SU-DHL-6 (cell line): ENCODE results near the gene VRTN.

Source experiments
- H2AFZ ChIP-seq: fragments of 200-600 bp; sonication (generic); 2 replicates; pipeline ENCODE4 v1.6.1; 2014; ENCODE audit warnings: low read depth, mild to moderate bottlenecking, moderate library complexity, mixed read lengths, antibody characterized with exemption, low read length; ENCODE audit not compliant: severe bottlenecking
- H3F3A ChIP-seq: fragments of 200-600 bp; shearing (Covaris generic); 2 replicates; pipeline ENCODE4 v1.6.0; 2016; ENCODE audit warnings: antibody characterized with exemption, mild to moderate bottlenecking; ENCODE audit not compliant: insufficient read depth
- H3K27ac ChIP-seq: fragments of 200-600 bp; sonication (generic); 2 replicates; pipeline ENCODE4 v1.5.1; 2016; ENCODE audit warnings: low read depth, mild to moderate bottlenecking, low read length, moderate library complexity, mixed read lengths
- H3K27me3 ChIP-seq: fragments of 200-600 bp; sonication (generic), shearing (Covaris generic); 2 replicates; pipeline ENCODE4 v1.6.0; 2014; ENCODE audit warnings: mild to moderate bottlenecking, low read length
- H3K36me3 ChIP-seq: fragments of 200-600 bp; sonication (generic); 2 replicates; pipeline ENCODE4 v1.6.1; 2014; ENCODE audit warnings: mild to moderate bottlenecking, low read length, mixed read lengths
- H3K4me2 ChIP-seq: fragments of 300-600, 200-600 bp; shearing (Covaris generic), sonication (generic); 2 replicates; pipeline ENCODE4 v1.6.0; 2014; ENCODE audit warnings: low read length, low read depth, mild to moderate bottlenecking; ENCODE audit not compliant: poor library complexity, severe bottlenecking
- H3K4me3 ChIP-seq: fragments of 200-600 bp; sonication (generic); 2 replicates; pipeline ENCODE4 v1.5.1; 2014; ENCODE audit warnings: antibody characterized with exemption, low read length, mild to moderate bottlenecking, mixed read lengths; ENCODE audit not compliant: insufficient read depth, poor library complexity, severe bottlenecking
- H3K79me2 ChIP-seq: fragments of 200-600 bp; sonication (generic); 2 replicates; pipeline ENCODE4 v1.6.1; 2014; ENCODE audit warnings: mild to moderate bottlenecking, low read length, moderate library complexity; ENCODE audit not compliant: insufficient read depth
- H3K9ac ChIP-seq: fragments of 200-600 bp; sonication (generic); 2 replicates; pipeline ENCODE4 v1.7.0; 2014; ENCODE audit warnings: mild to moderate bottlenecking, low read length
- H3K9me2 ChIP-seq: fragments of 200-600 bp; sonication (generic); replicated peaks from 2 replicates; pipeline ENCODE4 v1.6.1; 2014; ENCODE audit warnings: low read length; ENCODE audit not compliant: insufficient read depth
- H3K9me3 ChIP-seq: fragments of 200-600 bp; sonication (generic); 2 replicates; pipeline ENCODE4 v1.6.1; 2014; ENCODE audit warnings: low read length, mixed read lengths; ENCODE audit not compliant: insufficient read depth
- H4K20me1 ChIP-seq: fragments of 200-600 bp; sonication (generic); 2 replicates; pipeline ENCODE4 v1.6.1; 2014; ENCODE audit warnings: low read depth, mild to moderate bottlenecking, antibody characterized with exemption, low read length, moderate library complexity, mixed read lengths
- CTCF ChIP-seq: fragments of 200-600 bp; sonication (generic); IDR thresholded peaks from one replicate; pipeline ENCODE4 v1.5.1; 2017; ENCODE audit warnings: antibody characterized with exemption, mild to moderate bottlenecking, low read length, moderate library complexity; ENCODE audit not compliant: insufficient read depth, poor library complexity, severe bottlenecking
- EZH2phosphoT487 ChIP-seq: fragments of 200-600 bp; sonication (generic), shearing (Covaris generic); conservative IDR thresholded peaks from 2 replicates; pipeline ENCODE4 v1.6.1; 2018; ENCODE audit warnings: mild to moderate bottlenecking, antibody characterized with exemption, low read length, moderate library complexity, mixed read lengths

The VRTN gene

DNA sequence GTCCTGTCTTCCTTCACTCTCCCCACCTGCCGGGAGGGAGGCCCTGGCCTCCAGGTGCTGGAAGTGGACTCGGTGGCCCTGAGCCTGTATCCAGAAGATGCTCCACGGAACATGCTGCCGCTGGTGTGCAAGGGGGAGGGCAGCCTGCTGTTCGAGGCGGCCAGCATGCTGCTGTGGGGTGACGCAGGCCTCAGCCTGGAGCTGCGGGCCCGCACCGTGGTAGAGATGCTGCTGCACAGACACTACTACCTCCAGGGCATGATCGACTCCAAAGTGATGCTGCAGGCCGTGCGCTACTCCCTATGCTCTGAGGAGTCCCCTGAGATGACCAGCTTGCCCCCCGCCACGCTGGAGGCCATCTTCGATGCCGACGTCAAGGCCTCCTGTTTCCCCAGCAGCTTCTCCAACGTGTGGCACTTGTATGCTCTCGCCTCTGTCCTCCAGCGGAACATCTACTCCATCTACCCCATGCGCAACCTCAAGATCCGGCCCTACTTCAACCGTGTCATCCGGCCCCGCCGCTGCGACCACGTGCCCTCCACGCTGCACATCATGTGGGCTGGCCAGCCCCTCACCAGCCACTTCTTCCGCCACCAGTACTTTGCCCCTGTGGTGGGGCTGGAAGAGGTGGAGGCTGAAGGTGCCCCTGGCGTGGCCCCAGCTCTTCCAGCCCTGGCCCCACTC lies 8.8 kb downstream of the VRTN start:
- no peak for TF ChIP-seq CTCF
- no peak for TF ChIP-seq EZH2phosphoT487
- H3K9ac ChIP-seq, result no peak overlapping the region
- H3K9me2 ChIP-seq, result no peaks in the 10 kb centered on the region
- no peak overlapping the region for H2AFZ ChIP-seq
- no peaks in the 10 kb centered on the region for H3K36me3 ChIP-seq
- H4K20me1 ChIP-seq, result no peaks in the 10 kb centered on the region
- H3K79me2 ChIP-seq, result no peaks in the 10 kb centered on the region
- H3K27ac ChIP-seq, result no peak overlapping the region
- H3K9me3 ChIP-seq, result no peaks in the 10 kb centered on the region
- no peaks in the 10 kb centered on the region for H3K27me3 ChIP-seq
- H3K4me3 ChIP-seq, result no peak overlapping the region
- no peak overlapping the region for H3K4me2 ChIP-seq
- H3F3A ChIP-seq, result no peaks in the 10 kb centered on the region

GRCh38 chr14:74357585-74357984 lies 9.3 kb downstream of the VRTN start:
- Histone ChIP-seq H3K4me3 (no peak overlapping the region), H3K36me3 (no peaks in the 10 kb centered on the region), H3K9ac (no peak overlapping the region), H3K9me2 (no peaks in the 10 kb centered on the region), H3K27me3 (no peaks in the 10 kb centered on the region), H4K20me1 (no peaks in the 10 kb centered on the region), H3K9me3 (no peaks in the 10 kb centered on the region), H3K79me2 (no peaks in the 10 kb centered on the region), H3F3A (no peaks in the 10 kb centered on the region), H2AFZ (no peak overlapping the region), H3K4me2 (no peak overlapping the region), H3K27ac (no peak overlapping the region)
- no peak for TF ChIP-seq CTCF
- no peak for TF ChIP-seq EZH2phosphoT487

- no peak for TF ChIP-seq CTCF
- no peak for TF ChIP-seq EZH2phosphoT487
- no peak overlapping the region for H2AFZ ChIP-seq
- no peaks in the 10 kb centered on the region for H4K20me1 ChIP-seq
- H3K27me3 ChIP-seq, result no peaks in the 10 kb centered on the region
- no peaks in the 10 kb centered on the region for H3K79me2 ChIP-seq
- no peak overlapping the region for H3K4me2 ChIP-seq
- H3K9ac ChIP-seq, result no peak overlapping the region
- H3K9me3 ChIP-seq, result no peaks in the 10 kb centered on the region
- no peak overlapping the region for H3K4me3 ChIP-seq
- H3K27ac ChIP-seq, result no peak overlapping the region
- H3F3A ChIP-seq, result no peaks in the 10 kb centered on the region
- H3K36me3 ChIP-seq, result no peaks in the 10 kb centered on the region
- no peaks in the 10 kb centered on the region for H3K9me2 ChIP-seq
These were observed 10.0 kb downstream of the VRTN start for GRCh38 chr14:74358176-74358829.
